Activated CD4-positive, alpha-beta T cell treated with anti-CD3 and anti-CD28 coated beads for 1 hour (primary cell): ENCODE results near the gene HOXD8.

Experiments
- DNase-seq: peaks from one replicate; pipeline ENCODE4 v3.0.0-alpha.2; 2020

HOXD8 gene

GRCh38 chr2:176130957-176131847, 1.7 kb downstream of the HOXD8 start:
- no peak for DNase-seq

DNA sequence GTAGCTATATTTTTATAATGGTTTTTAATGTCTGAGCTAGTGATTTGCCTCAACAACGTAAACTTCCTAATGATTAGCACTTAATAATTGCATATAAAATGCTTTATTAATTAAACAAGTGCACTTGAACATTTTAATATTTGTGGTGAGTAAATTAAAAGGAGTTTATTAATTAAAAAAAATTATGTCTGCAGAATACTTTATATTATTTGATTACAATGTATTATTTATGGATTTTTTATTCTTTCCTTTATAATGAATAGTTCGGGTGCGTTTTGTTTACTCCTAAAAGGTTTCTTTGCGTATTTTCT, 2.3 kb downstream of the HOXD8 start:
- DNase-seq = no peak

DNA sequence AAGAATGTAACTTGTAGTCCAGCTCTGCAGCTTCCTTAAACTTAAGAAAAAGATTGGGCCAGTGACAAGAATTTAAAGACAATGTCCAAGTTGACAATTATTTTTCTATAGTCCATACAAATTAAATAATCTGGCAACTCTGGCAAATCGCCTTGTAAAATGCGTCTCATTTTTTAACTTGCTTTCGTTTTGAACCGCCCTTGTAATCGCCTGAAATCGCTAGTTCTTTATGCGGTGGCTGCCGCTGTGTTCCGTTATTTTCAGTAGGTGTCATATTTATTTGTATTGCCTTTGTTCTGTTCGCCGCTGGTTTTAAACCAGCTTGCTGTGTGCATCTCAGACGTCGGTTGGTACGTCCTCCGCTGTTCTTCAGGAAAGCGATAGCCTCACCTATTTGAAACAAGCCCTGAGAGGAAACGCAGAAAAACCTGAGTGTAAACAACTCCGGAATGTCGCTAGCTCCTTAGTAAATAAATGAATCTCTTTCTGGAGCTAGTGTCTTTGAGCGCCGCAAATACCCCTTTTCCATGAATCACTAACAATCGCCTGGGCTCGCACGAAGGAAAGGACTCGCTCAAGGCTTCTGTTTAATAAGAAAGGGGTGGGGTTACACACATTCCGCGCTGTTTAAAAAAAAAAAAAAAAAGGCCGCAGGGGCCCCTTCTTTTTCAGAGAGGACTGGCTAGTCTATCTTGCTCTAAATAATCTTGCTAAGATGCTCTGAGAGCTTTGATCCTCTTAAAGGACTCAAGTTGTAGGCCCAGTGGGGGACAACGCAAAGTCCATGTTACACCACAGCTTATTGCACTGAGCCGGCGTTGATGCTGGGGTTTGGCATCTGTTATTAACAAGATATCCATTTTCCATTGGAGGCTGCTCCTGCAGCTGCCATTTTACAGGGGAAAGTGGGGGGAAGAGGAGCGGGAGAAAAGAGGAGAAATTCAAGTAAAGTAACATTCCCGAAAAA, 3.0 kb downstream of the HOXD8 start:
- no peak for DNase-seq

DNA sequence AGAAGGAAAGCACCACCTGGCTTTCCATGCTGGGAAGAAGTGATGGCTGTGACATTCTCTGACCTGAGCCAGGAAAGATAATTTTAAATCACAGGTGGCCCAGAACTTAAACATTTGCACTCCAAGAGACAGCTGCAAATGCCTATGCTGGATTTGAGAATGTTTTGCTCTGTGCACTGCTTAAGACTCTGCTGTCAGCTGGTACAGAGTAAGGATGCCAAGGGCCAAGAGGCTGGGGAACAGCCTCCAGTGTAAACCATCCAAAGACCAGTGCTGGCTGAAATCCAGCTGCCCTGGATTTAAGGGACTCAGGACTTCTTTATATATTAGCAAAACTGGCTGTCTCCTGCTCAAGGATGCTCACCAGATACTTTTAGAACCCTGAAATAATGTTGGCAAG, 3.9 kb downstream of the HOXD8 start:
- DNase-seq = no peak

GRCh38 chr2:176134035-176134434, 4.5 kb downstream of the HOXD8 start:
- DNase-seq = no peak

DNA sequence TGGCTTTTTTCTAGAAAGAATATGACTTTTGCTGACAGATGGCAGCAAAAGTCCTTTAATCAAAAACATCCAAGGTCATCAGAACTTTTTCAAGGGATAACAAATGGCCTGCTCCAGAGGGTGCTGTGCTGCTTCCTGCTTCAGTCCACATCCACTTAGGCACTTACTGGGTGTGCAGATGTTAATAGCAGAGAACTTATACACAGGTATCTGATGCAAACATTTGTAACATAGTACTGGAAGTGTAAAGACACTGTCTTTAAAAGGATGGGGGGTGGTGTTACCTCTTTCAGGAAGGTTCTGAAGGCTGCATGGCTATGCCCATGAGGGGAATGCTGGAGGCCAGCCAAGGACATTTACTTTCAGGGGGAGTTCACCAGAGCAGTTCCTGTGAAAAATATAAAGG, 5.5 kb downstream of the HOXD8 start:
- DNase-seq = no peak

DNA sequence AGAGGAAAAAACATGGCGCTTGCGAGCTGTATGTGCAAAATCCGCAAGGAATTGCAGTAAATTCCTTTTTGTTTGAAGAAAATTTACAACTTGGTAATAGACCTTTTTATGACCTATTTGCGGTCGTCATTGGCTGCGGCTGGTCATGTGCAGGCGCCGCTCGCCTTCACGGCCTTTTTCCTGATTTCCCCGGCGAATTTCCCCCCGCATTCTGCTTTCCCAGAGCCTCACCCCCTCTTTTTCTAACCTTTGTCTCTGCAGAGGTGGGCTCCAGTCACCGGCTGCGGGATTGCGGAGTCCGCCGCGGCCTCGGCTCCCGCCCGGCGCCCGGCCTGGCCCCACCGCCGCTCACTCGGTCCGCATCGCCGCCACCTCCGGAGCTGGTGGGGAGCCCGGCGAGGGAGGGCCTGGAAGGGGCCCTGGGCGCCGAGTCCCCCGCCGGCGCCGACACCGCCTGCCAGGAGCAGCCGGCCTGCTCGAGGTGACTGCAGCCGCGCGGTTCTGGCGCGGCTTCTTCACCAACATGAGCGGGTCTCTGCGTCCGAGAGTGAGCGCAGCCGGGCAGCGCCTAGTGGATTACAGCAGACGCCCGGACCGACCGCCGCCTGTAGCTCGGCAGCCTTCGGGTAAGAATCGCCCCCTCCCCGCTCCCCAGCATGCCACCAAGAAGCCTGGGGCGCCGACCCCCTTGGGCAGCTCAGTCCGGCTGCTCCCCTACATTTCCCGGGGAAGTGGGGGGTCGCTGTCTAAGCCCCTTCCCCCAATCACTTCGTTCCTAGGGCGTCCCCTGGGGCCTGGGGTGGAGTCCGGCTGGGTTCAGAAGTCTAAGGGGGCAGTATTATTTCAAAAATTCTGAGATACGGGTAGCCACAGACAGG, 7.1 kb downstream of the HOXD8 start:
- DNase-seq = no peak

- DNase-seq = no peak
Observed at GRCh38 chr2:176137252-176137580, 7.7 kb downstream of the HOXD8 start.

- DNase-seq = no peak
Observed at GRCh38 chr2:176137906-176138305, 8.4 kb downstream of the HOXD8 start.

- DNase-seq = no peak
Observed at GRCh38 chr2:176138526-176138922, 9.0 kb downstream of the HOXD8 start.

DNA sequence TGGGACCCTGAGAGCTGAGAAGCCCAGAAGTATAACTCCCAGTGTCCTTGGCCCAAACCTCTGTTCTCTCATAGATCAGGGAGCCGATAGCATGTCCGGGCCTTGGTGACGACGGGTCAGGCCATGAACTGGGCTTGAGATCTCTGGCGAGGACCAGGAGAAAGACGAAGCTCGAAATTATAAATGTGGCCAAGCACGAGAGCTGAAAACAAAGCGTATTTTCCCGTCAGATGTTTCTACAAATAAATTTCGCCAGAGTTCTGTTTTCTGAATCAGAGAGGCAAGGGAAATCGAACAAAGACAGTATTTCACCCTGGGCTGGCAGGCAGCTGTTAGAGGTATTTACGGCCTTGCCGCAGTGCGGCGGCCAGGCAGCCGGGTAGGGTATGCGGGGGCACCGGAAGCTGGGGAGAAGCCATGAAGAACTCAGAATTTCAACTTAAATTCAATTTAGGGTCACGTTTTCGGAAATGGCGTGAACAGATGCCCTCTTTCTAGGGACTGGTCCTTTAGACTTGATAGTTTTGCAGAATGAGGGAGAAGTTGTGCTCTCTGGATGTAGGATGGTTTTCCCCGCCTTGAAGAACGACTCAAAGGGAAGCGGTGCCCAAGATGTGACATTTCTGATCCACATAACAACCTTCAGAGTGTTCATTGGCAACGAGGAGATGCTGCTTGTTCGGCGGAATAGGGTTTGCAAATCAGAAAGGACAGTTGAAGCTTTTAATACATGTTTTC, 9.6 kb downstream of the HOXD8 start:
- DNase-seq = no peak

DNA sequence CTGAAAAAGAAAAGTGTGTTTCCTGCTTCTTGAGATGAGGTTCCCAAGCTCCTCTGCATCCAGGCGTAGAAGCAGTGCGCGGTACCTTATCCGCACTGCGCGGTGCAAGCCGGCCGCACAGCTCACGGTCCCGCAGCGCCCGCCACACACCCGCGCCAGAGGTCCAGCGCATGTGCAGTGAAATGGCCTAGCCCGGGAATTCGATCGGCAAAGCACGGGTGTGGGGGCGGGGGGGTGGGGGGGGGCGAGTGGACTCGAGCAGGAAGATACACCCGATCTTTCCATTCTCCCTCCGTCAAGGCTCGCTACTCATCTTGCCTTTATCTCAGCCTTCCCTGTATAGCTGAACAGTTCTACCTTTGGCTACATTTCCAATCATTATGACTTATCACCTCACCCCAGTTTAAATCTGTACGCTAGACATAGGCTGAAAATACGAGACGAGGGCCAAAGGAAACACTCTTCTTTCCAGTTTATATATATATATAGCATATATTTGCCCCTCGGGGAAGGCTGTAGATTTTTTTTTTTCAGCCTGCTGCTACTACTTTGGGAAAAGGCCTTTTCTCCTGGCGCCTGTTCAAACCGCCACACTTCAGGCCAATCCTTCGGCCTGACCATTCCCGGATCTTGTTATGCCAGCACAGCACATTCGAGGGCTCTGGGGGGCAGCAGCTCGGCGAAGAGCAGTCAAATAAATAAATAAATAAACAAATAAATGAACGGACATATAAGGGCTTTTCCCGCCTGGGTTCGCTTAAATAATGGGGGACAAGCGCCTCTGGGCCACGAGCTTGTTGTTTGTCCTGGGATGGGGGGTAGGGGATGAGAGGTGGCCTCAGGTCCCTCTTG, 10.4 kb downstream of the HOXD8 start:
- DNase-seq = no peak

GRCh38 chr2:176140513-176141317, 11.2 kb downstream of the HOXD8 start:
- DNase-seq = peak; percentile 34

- DNase-seq = no peak
Observed at GRCh38 chr2:176142281-176142680, 12.8 kb downstream of the HOXD8 start.

DNA sequence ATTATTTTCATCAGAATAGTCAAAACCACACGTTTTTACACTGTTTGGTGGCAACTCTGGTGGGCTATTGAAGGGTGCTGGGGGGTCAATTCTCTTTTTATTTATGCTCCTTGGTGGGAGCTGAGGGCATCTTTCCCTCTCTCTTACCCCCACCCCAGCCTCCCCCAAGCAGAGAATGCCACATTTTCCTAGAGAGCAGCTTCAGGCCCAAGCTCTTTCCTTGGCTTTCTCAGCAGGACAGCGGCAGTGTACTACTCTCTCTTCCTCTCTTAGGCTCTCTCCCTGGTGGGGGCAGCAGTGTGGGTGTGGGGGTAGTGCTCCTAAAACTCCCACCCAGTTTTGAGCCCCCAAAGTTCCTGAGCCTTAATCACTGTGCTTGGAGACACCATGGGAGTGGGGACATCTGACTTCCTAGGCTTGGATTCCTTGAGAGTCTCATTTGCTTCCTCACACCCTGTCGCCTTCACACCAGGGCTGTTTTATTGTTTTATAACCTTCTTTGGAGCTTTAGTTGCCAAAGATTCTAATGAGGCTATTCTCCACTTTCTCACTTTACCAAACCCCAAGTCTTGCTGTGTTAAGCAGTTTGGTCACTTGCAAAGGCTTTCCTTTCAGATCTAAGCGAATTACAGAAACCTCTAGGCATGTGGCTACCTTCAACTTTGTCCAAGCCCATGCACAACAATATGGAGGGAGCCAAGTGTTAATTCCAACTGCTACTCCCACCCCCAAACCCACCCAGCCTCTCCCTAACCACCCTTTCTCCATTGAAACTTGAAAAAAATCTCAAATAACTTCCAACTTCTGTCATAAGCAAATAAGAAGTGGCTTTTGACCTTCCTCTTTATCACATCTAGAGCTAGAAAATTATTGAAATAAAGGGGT, 15.8 kb downstream of the HOXD8 start:
- DNase-seq = no peak

GRCh38 chr2:176146101-176146500, 16.6 kb downstream of the HOXD8 start:
- DNase-seq = no peak

DNA sequence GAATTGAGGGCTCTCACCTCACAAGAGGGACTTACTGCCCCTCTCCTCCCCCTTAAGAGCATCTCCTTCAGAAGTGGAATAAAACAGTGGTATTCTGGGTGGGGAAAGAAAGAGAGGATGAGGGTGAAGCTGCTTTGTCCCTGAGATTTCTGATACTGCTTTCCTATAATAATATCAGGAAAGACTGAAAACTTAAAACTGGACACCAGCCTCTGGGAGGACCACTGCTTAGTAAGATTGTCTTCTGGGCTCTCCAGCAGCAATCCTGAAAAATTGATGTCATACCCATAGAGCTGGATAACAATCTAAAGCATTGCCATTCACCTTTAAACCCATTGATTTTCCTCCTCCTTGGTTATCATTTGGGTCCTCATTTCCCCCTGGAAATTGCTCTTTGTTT, 17.1 kb downstream of the HOXD8 start:
- DNase-seq = no peak

GRCh38 chr2:176147210-176147799, 17.8 kb downstream of the HOXD8 start:
- DNase-seq = no peak
